Endothelial cell of umbilical vein (primary cell): ENCODE data around the gene ACTG1. TPM values are rescaled to one million over a fixed set of nuclear protein-coding genes. Genes with fewer than 3 reads are reported as not detected.

Source experiments
- BruUV-seq: library from RNA; stranded (reverse); fragments of 400-500 nt; replicated peaks from 2 replicates; lab custom pipeline; 2021; lab: Mats Ljungman, UMichigan
- CTCF ChIA-PET: fragments of 300-600, 350-600 bp; sonication (Branson Sonifier 250); formaldehyde crosslinking; loops from one replicate; lab custom pipeline; 2021; ENCODE audit warnings: antibody characterized with exemption, inconsistent platforms; lab: Charles Lee
- POLR2A ChIA-PET: fragments of 300-600, 350-600 bp; sonication (Branson Sonifier 250); formaldehyde crosslinking; loops from one replicate; lab custom pipeline; 2021; ENCODE audit warnings: antibody characterized with exemption, inconsistent platforms; lab: Charles Lee
- DNase-seq: peaks from one replicate; pipeline ENCODE4 v3.0.0-alpha.2; 2011; ENCODE audit warnings: low read depth, low spot score
- FAIRE-seq: peaks from 2 replicates; lab custom pipeline; 2011; peaks lifted over from hg19 to GRCh38; lab: Jason Lieb, UNC
- H2AFZ ChIP-seq: 2 replicates; pipeline ENCODE4 v1.6.0; 2012; ENCODE audit warnings: low read depth, low read length, control low read depth, inconsistent platforms
- H3K27ac ChIP-seq: 2 replicates; pipeline ENCODE4 v1.5.1; 2011; ENCODE audit warnings: low read depth, mild to moderate bottlenecking, control low read depth, low read length, moderate library complexity; ENCODE audit not compliant: insufficient read depth
- H3K27me3 ChIP-seq, 2 experiments: 2 replicates each; pipeline versions ENCODE4 v1.6.0 to v1.6.1; 2011; ENCODE audit warnings: low read length in 2 of 2, mixed read lengths in 1 of 2; ENCODE audit not compliant: control insufficient read depth in 2 of 2, insufficient read depth in 2 of 2
- H3K36me3 ChIP-seq, 2 experiments: 2 replicates in 1 of 2; 3 replicates in 1 of 2; pipeline ENCODE4 v1.5.1; 2011; ENCODE audit warnings: low read length in 2 of 2, mild to moderate bottlenecking in 1 of 2, moderate library complexity in 1 of 2; ENCODE audit not compliant: control insufficient read depth in 2 of 2, insufficient read depth in 2 of 2; ENCODE audit errors: extremely low read depth in 1 of 2
- H3K4me1 ChIP-seq: 3 replicates; pipeline ENCODE4 v1.5.1; 2011; ENCODE audit warnings: mild to moderate bottlenecking, low read length; ENCODE audit not compliant: control insufficient read depth, insufficient read depth; ENCODE audit errors: extremely low read depth
- H3K4me2 ChIP-seq: 2 replicates; pipeline ENCODE4 v1.6.1; 2011; ENCODE audit warnings: low read length, control low read depth, mixed read lengths; ENCODE audit not compliant: insufficient read depth
- H3K4me3 ChIP-seq, 3 experiments: fragments of 200-600 bp in 1 of 3; sonication (generic), shearing (Covaris generic) in 1 of 3; replicated peaks in 1 of 3; 2 replicates each; pipeline ENCODE4 v1.5.1; 2011 to 2016; ENCODE audit warnings: control low read depth in 3 of 3, low read length in 3 of 3, mild to moderate bottlenecking in 2 of 3, inconsistent platforms in 1 of 3, low read depth in 1 of 3, moderate library complexity in 1 of 3; ENCODE audit not compliant: insufficient read depth in 1 of 3
- H3K79me2 ChIP-seq: 2 replicates; pipeline ENCODE4 v1.6.0; 2012; ENCODE audit warnings: low read length, inconsistent platforms; ENCODE audit not compliant: control insufficient read depth, insufficient read depth
- H3K9ac ChIP-seq: replicated peaks from 2 replicates; pipeline ENCODE3; 2011; ENCODE audit warnings: low read length, control low read depth; ENCODE audit not compliant: insufficient read depth; ENCODE audit errors: extremely low read depth
- H3K9me1 ChIP-seq: replicated peaks from 3 replicates; pipeline ENCODE4 v1.6.0; 2011; ENCODE audit warnings: mild to moderate bottlenecking, low read length; ENCODE audit not compliant: control insufficient read depth, insufficient read depth; ENCODE audit errors: extremely low read depth
- H3K9me3 ChIP-seq: replicated peaks from 2 replicates; pipeline ENCODE4 v1.5.1; 2012; ENCODE audit warnings: low read length, inconsistent platforms; ENCODE audit not compliant: control insufficient read depth, insufficient read depth
- H4K20me1 ChIP-seq: replicated peaks from 2 replicates; pipeline ENCODE3; 2011; ENCODE audit warnings: mild to moderate bottlenecking, low read length; ENCODE audit not compliant: control insufficient read depth, insufficient read depth; ENCODE audit errors: extremely low read depth
- CTCF ChIP-seq, 2 donors: IDR thresholded peaks; 1 replicate in 1 of 2; 2 replicates in 1 of 2; pipeline ENCODE4 v1.5.1; 2011; ENCODE audit warnings: low read length in 2 of 2, mild to moderate bottlenecking in 2 of 2, moderate library complexity in 2 of 2, control low read depth in 1 of 2, inconsistent platforms in 1 of 2, low read depth in 1 of 2; ENCODE audit not compliant: insufficient read depth in 1 of 2; ENCODE audit errors: extremely low read depth in 1 of 2
- EZH2 ChIP-seq: IDR thresholded peaks from 2 replicates; pipeline ENCODE4 v1.6.1; 2012; ENCODE audit warnings: borderline replicate concordance, low read depth, mild to moderate bottlenecking, moderate library complexity, low read length, inconsistent platforms; ENCODE audit not compliant: severe bottlenecking
- FOS ChIP-seq: IDR thresholded peaks from 2 replicates; pipeline ENCODE4 v1.6.1; 2011; ENCODE audit warnings: mild to moderate bottlenecking, low read length, moderate library complexity, borderline replicate concordance; ENCODE audit not compliant: insufficient read depth
- GATA2 ChIP-seq: IDR thresholded peaks from 2 replicates; pipeline ENCODE4 v1.7.0; 2011; ENCODE audit warnings: low read depth, mild to moderate bottlenecking, moderate library complexity, mixed read lengths, low read length; ENCODE audit not compliant: insufficient read length, insufficient read depth
- JUN ChIP-seq: IDR thresholded peaks from 2 replicates; pipeline ENCODE4 v1.6.1; 2011; ENCODE audit warnings: borderline replicate concordance, low read depth; ENCODE audit not compliant: insufficient read length, insufficient read depth
- MAX ChIP-seq: IDR thresholded peaks from 2 replicates; pipeline ENCODE4 v1.6.1; 2011; ENCODE audit not compliant: insufficient read depth, insufficient read length
- MYC ChIP-seq: IDR thresholded peaks from one replicate; pipeline ENCODE4 v1.6.1; 2011; ENCODE audit warnings: mild to moderate bottlenecking, low read depth, low read length
- POLR2A ChIP-seq: IDR thresholded peaks from 2 replicates; pipeline ENCODE4 v1.6.1; 2012; ENCODE audit warnings: low read depth, mild to moderate bottlenecking, control low read depth, low read length
- POLR2AphosphoS5 ChIP-seq: IDR thresholded peaks from 2 replicates; pipeline ENCODE4 v1.6.1; 2012; ENCODE audit warnings: low read depth, mild to moderate bottlenecking, control low read depth, low read length, moderate library complexity; ENCODE audit not compliant: insufficient read depth
- dilution Hi-C: fragments of 300-500 bp; cut with MboI; formaldehyde crosslinking; loops from one replicate; pipeline ENCODE4 v1.15.0; 2019; ENCODE audit warnings: low sequenced_read_pairs; ENCODE audit not compliant: extremely low pct_ligation_motif_present
- intact Hi-C: fragments of 100-400 bp; cut with micrococcal nuclease; formaldehyde crosslinking; loops from one replicate; pipeline ENCODE4 v1.10.0; 2022
- polyA plus RNA-seq, 4 experiments: library from polyadenylated mRNA; depleted of rRNA in 3 of 4; stranded (reverse) in 3 of 4; unstranded in 1 of 4; fragments of >200 nt; gene quantifications; 2 replicates each; pipeline versions ENCODE4 v1.2.1 to v1.2.3, GENCODE V29; 2011 to 2012; ENCODE audit warnings: missing spikeins in 1 of 4
- total RNA-seq: library from RNA; stranded (reverse); gene quantifications from 2 replicates; pipeline ENCODE4 v1.2.3, GENCODE V29; 2021

The ACTG1 gene
- total and polyA plus RNA-seq, 2 donors (not counting 3 experiments of a cell fraction or from before 2014, with no cell fraction given) = 6,127 to 10,663 TPM

GRCh38 chr17:81523402-81524038, 10.9 kb upstream of the ACTG1 start:
- no TSS peak for BruUV-seq
- Histone ChIP-seq H3K9me3 (no peaks in the 10 kb centered on the region), H3K9ac (no peak overlapping the region), H3K4me2 (no peak overlapping the region), H4K20me1 (no peaks in the 10 kb centered on the region), H2AFZ (no peak overlapping the region), H3K36me3 (no peaks in the 10 kb centered on the region), H3K9me1 (no peaks in the 10 kb centered on the region), H3K79me2 (no peaks in the 10 kb centered on the region), H3K4me3 (no peak overlapping the region), H3K27ac (no peak overlapping the region), H3K27me3 (no peaks in the 10 kb centered on the region), H3K4me1 (peaks cover 7% of the 10 kb centered on the region)
- POLR2A ChIA-PET = interaction anchor here (0.6 to 0.7 kb wide), 2 partner anchors 8 to 11 kb away, joined by 3 to 4 read pairs; partner anchors contain the start of gene ACTG1
- dilution Hi-C loops = no loop called here
- FAIRE-seq (no peak), DNase-seq (no peak)
- TF ChIP-seq MAX = peak; percentile 14
- TF ChIP-seq POLR2A = no peak
- TF ChIP-seq GATA2 = no peak
- peak in 1 of 2 donors; percentile 46 for TF ChIP-seq CTCF (IDR thresholded peaks at IDR 0.05; ENCODE audit: extremely low read depth in 1 of 2, insufficient read depth in 1 of 2, low read depth in 1 of 2, low read length in 2 of 2)
- no peak for TF ChIP-seq MYC
- TF ChIP-seq JUN = no peak
- no peak for TF ChIP-seq EZH2
- no peak for TF ChIP-seq POLR2AphosphoS5
- no peak for TF ChIP-seq FOS
- CTCF ChIA-PET = interaction anchor here (0.6 to 1.6 kb wide), 15 partner anchors 14 to 378 kb away, joined by 3 to 6 read pairs (median 4); partner anchors contain the start of genes BAHCC1 and FAAP100
- intact Hi-C loops = no loop called here
